Endodermal cell (in vitro differentiated cells): Measurements from ENCODE around the gene GNL1. TPM values are rescaled to one million over a fixed set of nuclear protein-coding genes. Genes with fewer than 3 reads are reported as not detected.

Experiments
- DNase-seq: peaks from one replicate; pipeline ENCODE4 v3.0.0-alpha.2; 2017
- H3K27ac ChIP-seq: 2 replicates; pipeline ENCODE4 v1.5.1; 2013; ENCODE audit warnings: mild to moderate bottlenecking, low read depth, low read length, moderate library complexity
- H3K27me3 ChIP-seq: 2 replicates; pipeline ENCODE4 v1.6.1; 2013; ENCODE audit warnings: mild to moderate bottlenecking, low read length, moderate library complexity; ENCODE audit not compliant: insufficient read depth, control insufficient read depth, poor library complexity, severe bottlenecking
- H3K36me3 ChIP-seq: 2 replicates; pipeline ENCODE4 v1.7.0; 2013; ENCODE audit warnings: mild to moderate bottlenecking, low read length, moderate library complexity; ENCODE audit not compliant: control insufficient read depth, insufficient read depth
- H3K4me1 ChIP-seq: one replicate; pipeline ENCODE4 v1.7.0; 2013; ENCODE audit warnings: low read length; ENCODE audit not compliant: control insufficient read depth, insufficient read depth
- H3K4me3 ChIP-seq: 2 replicates; pipeline ENCODE4 v1.5.1; 2013; ENCODE audit warnings: mild to moderate bottlenecking, low read length, moderate library complexity
- H3K9ac ChIP-seq: 2 replicates; pipeline ENCODE4 v1.6.1; 2013; ENCODE audit warnings: mild to moderate bottlenecking, low read length, moderate library complexity; ENCODE audit not compliant: poor library complexity, severe bottlenecking; ENCODE audit errors: extremely low read depth
- H3K9me3 ChIP-seq: 2 replicates; pipeline ENCODE4 v1.6.1; 2013; ENCODE audit warnings: mild to moderate bottlenecking, low read length, moderate library complexity; ENCODE audit not compliant: control insufficient read depth
- H3K27ac Mint-ChIP-seq: 2 replicates; pipeline ENCODE4 v1.8.0; 2020; ENCODE audit warnings: mixed read lengths
- H3K27me3 Mint-ChIP-seq: 2 replicates; pipeline ENCODE4 v1.8.0; 2021; ENCODE audit warnings: mild to moderate bottlenecking, mixed read lengths; ENCODE audit not compliant: insufficient read depth
- H3K36me3 Mint-ChIP-seq: 2 replicates; pipeline ENCODE4 v1.8.0; 2020; ENCODE audit warnings: low read depth, mixed read lengths
- H3K4me1 Mint-ChIP-seq: 2 replicates; pipeline ENCODE4 v1.8.0; 2020; ENCODE audit warnings: mixed read lengths
- H3K4me3 Mint-ChIP-seq: 2 replicates; pipeline ENCODE4 v1.8.0; 2020; ENCODE audit warnings: mild to moderate bottlenecking, moderate library complexity, mixed read lengths
- H3K9me3 Mint-ChIP-seq: 2 replicates; pipeline ENCODE4 v1.8.0; 2020; ENCODE audit warnings: mild to moderate bottlenecking, mixed read lengths
- WGBS, 2 experiments: methylation state at CpG; one replicate each; pipeline versions ENCODE4 v1.1.5 to v1.1.7; 2013; ENCODE audit warnings: missing lambda C conversion rate in 2 of 2, mixed read lengths in 1 of 2; ENCODE audit not compliant: insufficient coverage in 1 of 2, insufficient read length in 1 of 2; 5-methylcytosine and 5-hydroxymethylcytosine counted together
- long read RNA-seq, 4 experiments: library from polyadenylated mRNA in 2 of 4; library from RNA in 1 of 4; library from capped mRNA in 1 of 4; stranded (forward) in 3 of 4; unstranded in 1 of 4; transcript quantifications; one replicate each; pipeline ENCODE4 v2.0.0, GENCODE V29; 2020 to 2021; ENCODE audit warnings: inconsistent platforms in 1 of 4
- polyA plus RNA-seq, 2 experiments: library from polyadenylated mRNA; stranded (reverse); fragments of 50-300 nt; gene quantifications; one replicate each; pipeline ENCODE4 v1.2.3, GENCODE V29; 2013
- total RNA-seq, 2 donors: library from RNA; stranded (reverse); fragmentation: NEBNext Ultra II Directional in 1 of 2; extraction: Animal tissue kit (Norgen Biotek cat#: 25700) in 1 of 2; gene quantifications; 2 replicates in 1 of 2; 3 replicates in 1 of 2; pipeline ENCODE4 v1.2.1, GENCODE V29; 2021
- TF ChIP-seq, protein P1 (sequence below): fragments of 200-600 bp; sonication (generic); conservative IDR thresholded peaks from 2 replicates; pipeline ENCODE4 v1.5.0; 2021; ENCODE audit warnings: antibody characterized with exemption, mild to moderate bottlenecking

The GNL1 gene, protein sequence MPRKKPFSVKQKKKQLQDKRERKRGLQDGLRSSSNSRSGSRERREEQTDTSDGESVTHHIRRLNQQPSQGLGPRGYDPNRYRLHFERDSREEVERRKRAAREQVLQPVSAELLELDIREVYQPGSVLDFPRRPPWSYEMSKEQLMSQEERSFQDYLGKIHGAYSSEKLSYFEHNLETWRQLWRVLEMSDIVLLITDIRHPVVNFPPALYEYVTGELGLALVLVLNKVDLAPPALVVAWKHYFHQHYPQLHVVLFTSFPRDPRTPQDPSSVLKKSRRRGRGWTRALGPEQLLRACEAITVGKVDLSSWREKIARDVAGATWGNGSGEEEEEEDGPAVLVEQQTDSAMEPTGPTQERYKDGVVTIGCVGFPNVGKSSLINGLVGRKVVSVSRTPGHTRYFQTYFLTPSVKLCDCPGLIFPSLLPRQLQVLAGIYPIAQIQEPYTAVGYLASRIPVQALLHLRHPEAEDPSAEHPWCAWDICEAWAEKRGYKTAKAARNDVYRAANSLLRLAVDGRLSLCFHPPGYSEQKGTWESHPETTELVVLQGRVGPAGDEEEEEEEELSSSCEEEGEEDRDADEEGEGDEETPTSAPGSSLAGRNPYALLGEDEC
- total RNA-seq = 10 to 100 TPM; 82.1 to 93.5 TPM
- 44.7 TPM for polyA plus RNA-seq (2013, experiment 1 of 2)
- 37.3 TPM for polyA plus RNA-seq (2013, experiment 2 of 2)
- long read RNA-seq, experiment 1, full-length matches to known transcripts = 2 of 24 reads
- long read RNA-seq, experiment 1, partial matches to known transcripts = 16 of 24 reads
- long read RNA-seq, experiment 1, other reads (novel, unspliced or antisense) = 6 of 24 reads
- long read RNA-seq, experiment 2, full-length matches to known transcripts = 111 of 132 reads
- long read RNA-seq, experiment 2, partial matches to known transcripts = 18 of 132 reads
- long read RNA-seq, experiment 2, other reads (novel, unspliced or antisense) = 3 of 132 reads
- long read RNA-seq, experiment 3, full-length matches to known transcripts = 333 of 383 reads
- long read RNA-seq, experiment 3, partial matches to known transcripts = 40 of 383 reads
- long read RNA-seq, experiment 3, other reads (novel, unspliced or antisense) = 10 of 383 reads
- long read RNA-seq, experiment 4, full-length matches to known transcripts = 111 of 179 reads
- long read RNA-seq, experiment 4, partial matches to known transcripts = 57 of 179 reads
- long read RNA-seq, experiment 4, other reads (novel, unspliced or antisense) = 11 of 179 reads

DNA sequence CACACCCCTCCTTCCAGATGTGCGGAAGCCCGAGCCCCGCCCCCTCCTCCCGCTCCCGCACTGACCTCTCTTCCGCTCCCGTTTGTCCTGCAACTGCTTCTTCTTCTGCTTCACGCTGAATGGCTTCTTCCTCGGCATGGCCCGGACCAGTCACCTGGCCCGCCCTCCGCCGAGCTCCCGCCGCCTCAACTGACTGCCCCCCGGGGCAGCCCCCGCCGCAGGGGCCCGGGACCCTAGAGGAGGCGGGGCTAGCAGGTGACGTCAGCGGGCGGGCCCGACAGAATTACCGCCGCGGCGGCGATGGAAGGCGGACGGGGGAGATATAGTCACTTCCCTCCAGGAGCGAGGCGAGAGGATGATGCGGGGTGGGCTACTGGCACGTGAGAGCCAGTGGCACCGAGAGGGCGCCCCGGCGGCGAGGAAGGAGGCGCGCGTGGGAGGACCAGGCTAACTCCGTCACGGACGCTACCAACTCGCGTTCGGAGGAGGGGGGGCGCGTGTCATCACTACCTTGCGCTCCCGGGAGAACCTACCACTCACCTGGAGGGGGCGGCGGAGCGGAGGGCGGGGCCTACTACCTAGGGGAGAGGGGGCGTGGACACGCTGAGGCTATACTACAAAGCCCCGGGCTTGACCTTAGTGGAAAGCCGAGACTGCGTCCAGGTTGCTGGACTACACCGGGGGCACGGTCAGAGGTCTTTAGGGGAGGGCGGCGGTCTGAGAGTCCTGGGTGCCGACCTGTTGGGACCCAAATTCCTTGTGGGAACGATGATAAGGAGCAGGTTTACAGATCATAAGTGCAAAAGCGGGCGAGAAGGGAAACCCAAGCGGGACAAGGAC, at the start of gene GNL1:
Gene GNL1 (minus strand): TSS at position 424 of the 840 bp plus-strand sequence. CDS start 286 bp downstream, at position 138.
- peak within 1 kb of the TSS; percentile 73 for H3K9ac ChIP-seq
- peaks cover 18% of the 10 kb centered on the region for H3K4me1 Mint-ChIP-seq
- no peaks in the 10 kb centered on the region for H3K4me1 ChIP-seq
- H3K27me3 Mint-ChIP-seq = no peaks in the 10 kb centered on the region
- H3K27ac ChIP-seq = peak within 1 kb of the TSS; percentile 97
- peak; percentile 99 for DNase-seq
- H3K27ac Mint-ChIP-seq = peak within 1 kb of the TSS; percentile 98
- H3K27me3 ChIP-seq = no peaks in the 10 kb centered on the region
- TF ChIP-seq, protein P1, sequence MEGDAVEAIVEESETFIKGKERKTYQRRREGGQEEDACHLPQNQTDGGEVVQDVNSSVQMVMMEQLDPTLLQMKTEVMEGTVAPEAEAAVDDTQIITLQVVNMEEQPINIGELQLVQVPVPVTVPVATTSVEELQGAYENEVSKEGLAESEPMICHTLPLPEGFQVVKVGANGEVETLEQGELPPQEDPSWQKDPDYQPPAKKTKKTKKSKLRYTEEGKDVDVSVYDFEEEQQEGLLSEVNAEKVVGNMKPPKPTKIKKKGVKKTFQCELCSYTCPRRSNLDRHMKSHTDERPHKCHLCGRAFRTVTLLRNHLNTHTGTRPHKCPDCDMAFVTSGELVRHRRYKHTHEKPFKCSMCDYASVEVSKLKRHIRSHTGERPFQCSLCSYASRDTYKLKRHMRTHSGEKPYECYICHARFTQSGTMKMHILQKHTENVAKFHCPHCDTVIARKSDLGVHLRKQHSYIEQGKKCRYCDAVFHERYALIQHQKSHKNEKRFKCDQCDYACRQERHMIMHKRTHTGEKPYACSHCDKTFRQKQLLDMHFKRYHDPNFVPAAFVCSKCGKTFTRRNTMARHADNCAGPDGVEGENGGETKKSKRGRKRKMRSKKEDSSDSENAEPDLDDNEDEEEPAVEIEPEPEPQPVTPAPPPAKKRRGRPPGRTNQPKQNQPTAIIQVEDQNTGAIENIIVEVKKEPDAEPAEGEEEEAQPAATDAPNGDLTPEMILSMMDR = no peak
- 0% methylated on average over 9 to 71 of the region's 71 CpGs for WGBS, 2 experiments
- H3K4me3 Mint-ChIP-seq = peak within 1 kb of the TSS; percentile 89
- H3K36me3 ChIP-seq = peaks cover 43% of the 10 kb centered on the region
- no peaks in the 10 kb centered on the region for H3K9me3 Mint-ChIP-seq
- H3K36me3 Mint-ChIP-seq = peaks cover 44% of the 10 kb centered on the region
- peak within 1 kb of the TSS; percentile 89 for H3K4me3 ChIP-seq
- no peaks in the 10 kb centered on the region for H3K9me3 ChIP-seq

DNA sequence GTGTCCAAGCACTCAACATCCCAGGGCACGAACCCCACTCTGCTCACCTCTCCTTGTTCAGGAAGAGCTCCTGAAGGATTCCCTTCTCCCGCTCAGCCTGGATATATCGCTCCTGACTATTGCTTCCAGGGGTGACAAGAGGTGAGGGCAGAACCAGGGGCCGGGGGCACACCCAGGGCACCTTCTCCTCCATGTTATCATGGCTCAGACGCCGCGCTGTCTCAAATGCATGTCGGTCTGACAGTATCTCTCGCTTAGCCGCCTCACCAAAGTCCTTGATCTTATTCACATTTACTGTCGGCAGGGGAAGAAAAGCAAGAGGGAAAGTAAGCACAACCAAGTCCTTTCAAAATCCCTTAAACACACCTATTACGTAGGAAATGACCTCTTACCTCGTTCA, 47.7 kb upstream of the GNL1 start:
- no peak for DNase-seq
- Histone ChIP-seq H3K9ac (no peak overlapping the region), H3K36me3 (peaks cover 86% of the 10 kb centered on the region), H3K27ac (no peak overlapping the region), H3K4me1 (no peaks in the 10 kb centered on the region), H3K4me3 (no peak overlapping the region), H3K9me3 (no peaks in the 10 kb centered on the region), H3K27me3 (no peaks in the 10 kb centered on the region)
- TF ChIP-seq, protein P1 = no peak
- H3K27me3 Mint-ChIP-seq = no peaks in the 10 kb centered on the region
- H3K36me3 Mint-ChIP-seq = peaks cover 89% of the 10 kb centered on the region
- H3K9me3 Mint-ChIP-seq = no peaks in the 10 kb centered on the region
- H3K27ac Mint-ChIP-seq = no peak overlapping the region
- peaks cover 4% of the 10 kb centered on the region for H3K4me1 Mint-ChIP-seq
- H3K4me3 Mint-ChIP-seq = no peak overlapping the region
- WGBS, 2 experiments = 98% methylated on average over 9 to 13 of the region's 13 CpGs
